ENCODE measurements around the gene MRPL49.
"Not testable (repeated sequence)": the region's sequence is repeated elsewhere in the genome, so short reads cannot be mapped to it uniquely, and the experiment has no call there.

Gene MRPL49

GRCh38 chr11:65117206-65118096 is 4.7 kb upstream of the MRPL49 start, which contains the start of gene ZNHIT2:
Gene ZNHIT2 (minus strand): TSS chr11:65117701. CDS start chr11:65117653, 48 bp downstream.
- peak; percentile 99 for DNase-seq (ENCODE audit: low read depth)

DNA sequence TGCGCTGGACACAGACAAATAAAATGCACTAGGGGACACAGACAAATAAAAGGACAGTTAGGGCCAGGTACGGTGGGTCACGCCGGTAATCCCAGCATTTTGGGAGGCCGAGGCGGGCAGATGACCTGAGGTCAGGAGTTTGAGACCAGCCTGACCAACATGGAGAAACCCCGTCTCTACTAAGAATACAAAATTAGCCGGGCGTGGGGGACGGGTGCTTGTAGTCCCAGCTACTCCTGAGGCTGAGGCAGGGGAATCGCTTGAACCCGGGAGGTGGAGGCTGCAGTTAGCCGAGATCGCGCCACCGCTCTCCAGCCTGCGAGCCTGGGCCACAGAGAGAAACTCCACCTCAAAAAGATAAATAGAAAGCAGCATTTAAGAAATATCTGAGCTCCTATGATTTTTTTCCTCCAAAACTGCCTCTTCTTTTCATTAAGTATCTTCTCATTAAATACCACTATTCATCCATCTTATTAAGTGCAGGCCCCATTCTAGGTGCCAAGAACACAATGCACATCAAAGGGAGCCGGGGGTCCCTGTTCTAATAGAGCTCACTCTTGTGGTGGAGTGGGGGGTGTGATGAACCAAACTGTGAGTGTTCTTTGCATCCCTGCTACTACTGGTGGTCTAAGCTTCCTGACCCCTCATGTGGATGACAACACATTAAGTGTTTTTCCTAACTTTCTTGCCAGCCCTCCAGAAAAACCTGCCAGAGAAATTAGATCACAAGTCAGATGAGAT is 3.9 kb upstream of the MRPL49 start:
- DNase-seq (ENCODE audit: low read depth): no peak

DNA sequence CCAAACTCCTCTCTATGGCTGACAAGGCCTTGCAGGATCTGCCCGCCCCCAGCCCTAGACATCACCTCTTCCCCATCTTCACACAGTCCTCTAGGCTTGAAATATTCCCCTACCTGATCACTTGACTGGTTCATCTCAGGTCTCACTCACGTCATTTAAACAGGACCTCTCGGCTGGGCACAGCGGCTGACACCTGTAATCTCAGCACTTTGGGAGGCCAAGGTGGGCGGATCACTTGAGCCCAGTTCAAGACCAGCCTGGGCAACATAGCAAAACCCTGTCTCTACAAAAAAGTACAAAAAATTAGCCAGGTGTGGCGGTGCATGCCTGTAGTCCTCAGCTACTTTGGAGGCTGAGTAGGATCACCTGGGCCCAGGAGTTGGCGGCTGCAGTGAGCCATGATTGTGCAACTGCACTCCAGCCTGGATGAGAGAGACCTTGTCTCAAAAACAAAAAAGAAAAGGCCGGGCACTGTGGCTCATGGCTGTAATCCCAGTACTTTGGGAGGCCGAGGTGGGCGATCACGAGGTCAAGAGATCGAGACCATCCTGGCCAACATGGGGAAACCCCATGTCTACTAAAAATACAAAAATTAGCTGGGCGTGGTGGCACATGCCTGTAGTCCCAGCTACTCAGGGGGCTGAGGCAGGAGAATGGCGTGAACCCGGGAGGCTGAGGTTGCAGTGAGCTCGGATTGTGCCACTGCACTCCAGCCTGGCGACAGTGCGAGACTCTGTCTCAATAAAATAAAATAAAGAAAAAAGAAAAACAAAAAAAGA is 3.0 kb upstream of the MRPL49 start:
- DNase-seq (ENCODE audit: low read depth): not testable (repeated sequence)

DNA sequence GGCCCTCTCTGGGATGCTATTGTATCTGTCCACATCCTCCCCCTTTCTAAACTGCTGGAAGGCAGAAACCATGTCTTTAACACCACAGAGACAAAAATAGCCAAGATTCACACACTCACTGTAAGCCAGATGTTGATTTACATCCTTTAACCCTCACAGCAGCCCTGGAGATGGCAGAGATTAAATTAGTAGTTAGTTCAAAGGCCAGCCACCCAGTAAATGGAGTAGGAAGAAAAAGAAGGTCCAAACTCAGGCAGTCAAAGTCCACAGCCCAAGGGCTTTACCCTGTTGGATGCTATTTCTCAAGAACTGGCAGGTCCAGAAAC is 2.5 kb upstream of the MRPL49 start:
- no peak for DNase-seq (ENCODE audit: low read depth)

DNA sequence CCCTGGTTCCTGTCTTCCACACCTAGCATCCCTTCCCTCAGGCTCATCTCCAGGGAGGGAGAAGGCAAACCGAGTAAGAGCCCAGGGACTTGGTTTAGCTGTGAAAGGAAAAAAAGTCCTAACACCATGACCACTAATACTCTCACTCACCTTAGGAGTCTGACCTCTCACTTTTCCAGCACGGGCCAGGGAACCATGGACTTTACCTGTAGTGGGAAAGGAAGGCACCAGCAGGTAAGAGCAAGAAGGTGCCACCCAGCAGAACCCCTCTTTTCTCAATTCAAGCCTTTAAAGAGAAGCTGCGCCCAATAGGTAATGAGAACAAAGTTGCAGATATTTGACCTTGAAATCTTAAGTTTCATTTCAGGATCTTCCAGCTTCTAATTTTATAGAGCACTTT is 1.3 kb upstream of the MRPL49 start:
- DNase-seq (ENCODE audit: low read depth): no peak

GRCh38 chr11:65121447-65121864 is 665 bp upstream of the MRPL49 start:
- DNase-seq (ENCODE audit: low read depth): no peak

DNA sequence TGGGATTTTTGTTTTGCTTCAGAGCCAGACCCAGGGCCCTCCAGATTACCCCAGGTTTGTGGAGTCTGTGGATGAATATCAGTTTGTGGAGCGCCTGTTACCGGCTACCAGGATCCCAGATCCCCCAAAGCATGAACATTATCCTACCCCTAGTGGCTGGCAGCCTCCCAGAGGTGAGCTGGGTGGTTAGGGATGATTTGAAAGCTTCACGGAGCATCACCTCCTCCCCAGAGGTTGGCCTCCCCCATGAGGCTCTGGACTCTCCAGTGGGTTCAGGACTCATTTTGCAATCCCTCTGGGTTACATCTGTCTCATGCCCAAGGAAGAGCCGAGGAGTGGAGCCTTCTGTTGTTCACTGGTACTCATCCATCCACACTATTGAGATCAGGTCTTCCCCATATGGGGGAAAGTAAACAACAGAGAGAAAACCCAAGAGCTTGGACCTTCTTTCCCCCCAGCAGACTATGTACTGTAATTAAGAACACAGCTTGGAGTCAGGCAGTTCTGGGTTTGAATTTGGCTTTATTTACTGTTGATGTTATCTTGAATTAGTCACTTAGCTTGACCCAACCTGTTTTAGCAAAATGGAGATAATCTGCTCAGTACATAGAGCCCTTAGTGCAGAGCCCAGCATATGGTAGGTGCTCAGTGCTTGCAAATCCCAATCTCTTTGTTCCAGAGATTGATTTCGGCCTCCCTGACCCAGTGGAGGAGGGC is 2.5 kb downstream of the MRPL49 start:
- DNase-seq (ENCODE audit: low read depth): no peak

GRCh38 chr11:65125197-65126056 is 3.3 kb downstream of the MRPL49 start:
- no peak for DNase-seq (ENCODE audit: low read depth)

DNA sequence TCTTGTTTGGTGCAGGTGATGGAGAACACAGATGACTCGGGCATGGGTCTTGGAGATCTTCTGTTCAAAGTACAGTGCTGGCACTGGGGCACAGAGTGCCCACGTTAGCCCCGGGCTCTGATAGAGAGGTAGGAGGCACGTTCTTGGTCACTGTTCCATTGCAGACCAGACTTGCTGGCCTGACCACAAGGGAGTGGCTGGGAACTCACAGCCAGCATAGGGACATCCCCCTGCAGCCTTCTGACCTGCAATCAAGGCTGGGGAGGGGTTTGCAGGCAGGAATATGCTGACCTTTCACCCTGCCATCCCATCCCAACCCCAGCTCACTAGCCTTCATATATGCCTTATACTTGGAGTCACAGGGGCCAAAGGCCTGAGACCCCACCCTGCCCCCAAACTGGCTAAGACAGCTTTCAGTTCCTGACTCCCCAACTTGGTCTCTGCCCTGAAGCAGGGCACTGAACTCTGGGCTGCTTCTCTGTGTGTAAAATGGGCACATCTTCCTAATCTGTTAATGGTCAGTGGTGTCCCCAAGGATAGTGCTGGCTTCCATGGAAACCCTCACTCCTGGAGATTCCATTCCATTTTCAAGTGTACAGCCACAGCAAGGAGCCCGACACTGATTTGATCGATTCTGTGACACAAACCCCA is 4.6 kb downstream of the MRPL49 start:
- no peak for DNase-seq (ENCODE audit: low read depth)

GRCh38 chr11:65127473-65128181 is 5.5 kb downstream of the MRPL49 start:
- DNase-seq (ENCODE audit: low read depth): no peak

DNA sequence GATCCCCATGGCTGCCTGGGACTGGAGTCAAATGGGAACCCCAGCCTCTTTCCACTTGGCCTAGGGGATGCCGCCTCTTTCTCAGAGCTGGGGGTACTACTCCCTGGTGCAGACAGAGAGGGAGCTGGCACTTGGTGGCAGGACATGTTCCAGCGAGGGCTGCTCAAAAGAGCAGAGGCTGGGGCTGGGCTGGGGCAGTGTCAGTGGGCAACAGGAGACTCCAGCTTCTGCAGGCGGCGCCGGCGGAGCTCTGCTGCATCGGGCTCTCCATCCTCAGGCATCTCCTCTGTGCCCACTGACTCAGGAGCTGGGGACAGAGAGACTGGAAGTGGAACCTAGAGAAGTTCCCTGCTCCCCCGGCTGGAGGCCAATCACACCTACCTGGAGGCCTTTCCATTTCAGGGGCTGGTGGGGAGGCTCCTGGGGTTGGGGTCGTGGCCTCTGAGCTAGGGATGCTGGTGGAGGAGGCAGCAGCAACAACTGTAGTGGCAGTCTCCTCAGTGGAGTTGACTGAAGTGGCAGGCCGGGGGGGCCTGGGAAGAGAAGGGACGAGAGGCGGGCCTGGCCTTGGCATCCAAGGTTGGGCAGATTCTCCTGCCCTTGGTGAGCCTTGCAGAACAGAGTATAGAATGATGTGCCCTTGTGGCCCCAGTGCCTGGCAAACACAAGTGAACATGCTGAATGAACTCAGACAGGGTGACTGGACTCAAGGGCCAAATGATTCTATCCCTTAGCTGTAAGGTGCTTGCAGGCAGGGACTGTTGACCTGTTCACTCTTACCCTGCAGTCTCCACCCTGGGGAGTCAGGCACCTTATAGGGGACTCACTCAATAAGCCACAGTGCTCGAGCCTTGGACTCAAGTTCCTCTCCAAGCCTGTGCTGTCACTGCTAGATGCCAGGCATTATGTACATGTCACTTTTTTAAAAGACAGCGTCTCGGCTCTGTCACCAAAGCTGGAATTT is 6.3 kb downstream of the MRPL49 start:
- no peak for DNase-seq (ENCODE audit: low read depth)

DNA sequence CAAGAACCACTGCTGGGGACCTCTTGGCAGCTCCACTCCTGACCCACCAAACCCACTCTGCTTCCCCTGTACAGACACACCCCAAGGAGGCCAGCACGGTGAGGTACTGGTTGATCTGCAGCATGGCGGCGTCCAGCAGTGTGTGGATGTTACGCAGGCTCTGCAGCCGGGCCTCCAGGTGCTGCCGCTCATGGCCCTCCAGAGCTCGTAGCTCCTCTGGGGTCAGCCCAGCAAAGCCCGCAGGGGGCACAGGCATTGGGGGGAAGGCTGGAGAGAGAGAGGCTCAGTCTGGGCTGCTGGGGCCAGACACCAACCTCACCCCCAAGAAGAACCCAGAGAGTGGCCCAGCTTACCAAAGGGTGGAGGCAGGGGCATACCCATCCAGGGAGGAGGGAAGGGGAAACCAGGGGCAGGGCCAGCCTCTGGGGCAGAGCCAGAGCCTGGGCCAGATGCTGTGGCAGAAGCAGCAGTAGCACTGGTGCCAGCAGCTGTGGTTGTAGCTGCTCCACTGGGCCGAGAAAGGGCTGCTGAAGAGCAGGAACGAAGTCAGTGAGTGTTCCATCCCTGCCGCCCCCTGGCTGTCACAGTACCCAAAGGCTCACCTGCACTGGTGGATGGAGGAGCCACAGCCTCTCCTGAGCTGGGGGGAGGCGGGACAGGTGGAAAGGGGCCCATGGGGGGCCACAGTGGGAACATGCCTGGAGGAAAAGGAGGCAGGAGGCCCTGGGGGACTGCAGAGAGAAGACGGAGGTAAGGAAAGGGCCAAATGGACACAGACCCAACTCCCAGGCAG is 7.7 kb downstream of the MRPL49 start:
- no peak for DNase-seq (ENCODE audit: low read depth)

DNA sequence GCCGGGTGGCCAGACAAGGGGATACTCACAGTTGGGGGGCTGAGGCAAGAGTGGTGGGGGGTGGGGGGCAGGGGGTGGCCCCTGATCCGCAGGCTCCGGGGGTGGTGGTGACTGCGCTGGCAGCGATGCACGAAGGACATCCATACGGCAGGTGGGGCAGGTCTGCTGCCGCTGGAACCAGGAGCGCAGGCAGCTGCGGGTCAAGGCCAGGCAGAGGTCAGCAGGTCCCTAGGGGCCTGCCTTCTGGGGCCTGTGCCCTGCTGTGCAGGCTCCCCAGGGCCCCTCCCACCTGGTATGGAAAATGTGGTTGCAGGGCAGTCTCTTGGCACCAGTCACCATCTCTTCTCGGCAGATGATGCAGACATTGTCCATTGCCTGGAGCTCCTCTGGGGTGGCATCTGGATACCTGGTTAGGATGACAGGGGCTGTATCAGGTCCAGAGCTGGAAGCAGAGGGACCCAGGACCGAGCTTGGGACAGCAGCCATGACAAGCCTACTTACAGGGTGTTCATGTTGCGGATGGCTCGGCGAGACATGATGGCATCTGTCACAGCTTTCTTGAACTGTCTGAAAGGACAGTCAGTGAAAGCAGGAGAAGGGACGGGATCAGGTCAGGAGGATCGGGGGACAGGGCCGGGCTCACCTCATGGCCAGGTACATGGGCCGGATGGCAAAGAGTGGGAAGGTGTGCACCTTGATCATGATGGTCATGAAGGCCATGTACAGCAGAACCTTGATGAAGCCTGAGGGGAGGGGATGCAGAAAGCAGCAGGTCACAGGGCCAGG is 8.7 kb downstream of the MRPL49 start:
- DNase-seq (ENCODE audit: low read depth): no peak

DNA sequence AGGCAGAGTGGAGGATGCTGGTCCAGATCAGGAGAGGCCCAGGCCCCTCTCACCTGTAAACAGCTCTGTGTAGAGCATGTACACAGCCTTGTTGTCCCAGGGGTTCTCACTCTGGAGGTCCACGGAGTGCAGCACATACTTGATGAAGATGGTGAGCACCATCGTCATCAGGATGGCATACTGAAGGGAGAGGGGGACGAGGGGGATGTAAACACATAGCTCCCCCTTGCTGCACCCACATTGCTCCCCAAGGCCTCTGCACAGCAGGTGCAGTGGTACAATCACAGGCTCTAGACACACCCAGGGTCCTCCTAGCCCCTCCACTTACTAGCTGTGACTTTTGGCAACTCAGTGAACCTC is 9.3 kb downstream of the MRPL49 start:
- DNase-seq (ENCODE audit: low read depth): no peak

DNA sequence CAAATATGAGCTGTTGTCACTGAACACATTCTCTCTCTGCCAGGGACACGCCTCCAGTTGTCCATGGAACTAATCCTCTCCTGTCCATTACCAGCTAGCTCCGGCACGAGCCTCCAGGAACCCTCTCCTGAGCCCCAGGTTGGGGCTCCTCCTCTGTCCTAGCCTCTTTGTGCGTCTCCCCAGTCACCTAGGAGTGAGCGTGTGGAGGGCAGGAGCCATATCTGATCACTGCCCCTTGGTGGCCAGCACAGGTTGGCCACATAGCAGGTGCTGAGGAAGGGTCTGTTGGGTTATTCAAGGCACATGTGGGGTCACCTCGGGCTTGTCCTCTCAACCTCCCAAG is 9.7 kb downstream of the MRPL49 start:
- DNase-seq (ENCODE audit: low read depth): no peak

DNA sequence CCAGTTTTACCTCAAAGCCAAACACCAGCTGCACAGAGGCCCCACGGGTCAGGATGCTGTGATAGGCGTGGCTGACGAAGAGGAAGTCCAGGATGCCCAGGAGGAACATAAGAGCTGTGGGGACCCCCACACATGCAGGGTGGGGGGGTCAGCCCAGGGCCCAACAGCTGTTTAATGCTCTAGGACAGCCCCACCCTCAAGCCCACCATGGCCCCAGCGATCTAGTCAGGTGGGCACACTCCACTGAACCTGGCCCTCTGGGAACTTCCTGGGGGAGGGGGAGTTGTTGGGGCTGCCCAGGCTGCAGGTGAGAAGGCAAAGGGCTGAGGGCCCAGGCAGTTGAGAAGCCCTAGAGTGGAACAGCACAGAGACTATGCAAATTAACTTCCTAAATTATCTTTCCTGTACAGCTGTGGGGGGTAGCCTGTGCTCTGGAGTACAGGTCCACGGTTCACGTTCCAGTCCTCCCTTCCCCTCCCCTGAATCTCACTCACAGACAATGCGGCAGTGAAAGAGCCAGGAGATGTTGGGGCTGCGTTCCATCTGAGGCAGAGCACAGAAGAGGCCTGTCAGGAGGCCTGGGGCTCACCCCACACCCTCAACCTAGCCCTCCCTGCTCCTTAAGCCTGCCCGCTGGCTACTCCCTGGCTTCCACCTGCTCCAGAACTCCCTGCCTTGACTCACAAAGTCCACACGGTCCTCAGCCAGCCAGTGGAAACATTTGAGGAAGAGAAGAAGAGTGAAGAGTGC is 10.3 kb downstream of the MRPL49 start:
- DNase-seq (ENCODE audit: low read depth): no peak
